ENCODE results near the gene SDCCAG8. TPM values are rescaled to one million over a fixed set of nuclear protein-coding genes. Genes with fewer than 3 reads are reported as not detected.

The SDCCAG8 gene
- total RNA-seq, 4 donors from 2014 or later = 30.3 to 131 (median 55.4) TPM

- Histone ChIP-seq H3K4me3 (no peak overlapping the region), H3K9me3 (no peaks in the 10 kb centered on the region), H3K4me1 (no peaks in the 10 kb centered on the region), H3K27ac (no peak overlapping the region), H3K27me3 (no peaks in the 10 kb centered on the region), H3K36me3 (peaks cover 0 to 7% (median 0%) of the 10 kb centered on the region in 3 donors)
- no peak for DNase-seq
- TF ChIP-seq CTCF (IDR thresholded peaks at IDR 0.05) (no peak), POLR2A (IDR thresholded peaks at IDR 0.05) (no peak)
These were observed 205.9 kb downstream of the SDCCAG8 start for GRCh38 chr1:243461700-243462099.

DNA sequence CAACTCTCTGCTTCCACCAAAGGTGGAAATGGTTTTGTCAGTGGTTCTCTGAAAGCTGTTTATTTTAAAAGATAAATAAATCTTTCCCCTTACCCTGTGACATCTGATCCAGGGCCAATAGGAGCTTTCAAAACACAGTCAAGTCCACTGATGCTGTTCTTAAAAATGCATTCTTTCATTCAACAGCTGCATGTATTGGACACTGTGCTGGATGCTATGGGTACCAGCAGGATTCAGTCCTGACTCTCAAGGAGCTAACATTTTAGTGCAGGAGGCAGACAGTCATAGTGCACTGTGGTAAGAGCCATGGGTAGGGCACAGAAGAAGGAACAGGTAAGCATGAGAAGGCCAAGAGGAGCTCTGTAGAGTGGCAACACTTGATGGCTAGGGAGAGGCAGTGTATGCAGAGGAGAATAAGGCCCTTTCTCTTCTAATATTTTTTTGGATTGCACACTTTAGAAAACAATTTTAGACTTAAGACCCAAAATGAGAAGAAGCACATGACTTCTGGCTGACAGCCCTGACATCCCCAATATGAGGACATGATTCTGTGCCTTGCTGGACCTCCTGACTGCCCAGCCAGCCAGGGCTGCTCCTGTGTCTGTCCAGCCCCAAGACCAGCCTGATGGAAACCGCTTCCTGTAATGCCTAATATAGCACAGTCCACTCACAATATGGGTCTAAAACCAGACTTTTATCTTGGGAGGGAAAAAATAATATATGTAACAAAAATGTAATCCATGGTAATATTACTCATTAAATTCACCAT is 207.3 kb downstream of the SDCCAG8 start:
- DNase-seq = no peak
- Histone ChIP-seq H3K9me3 (no peaks in the 10 kb centered on the region), H3K4me3 (no peak overlapping the region), H3K4me1 (no peaks in the 10 kb centered on the region), H3K27ac (no peak overlapping the region), H3K27me3 (no peaks in the 10 kb centered on the region), H3K36me3 (peaks cover 0 to 7% (median 0%) of the 10 kb centered on the region in 3 donors)
- TF ChIP-seq POLR2A (IDR thresholded peaks at IDR 0.05) (no peak), CTCF (IDR thresholded peaks at IDR 0.05) (no peak)

GRCh38 chr1:243465081-243465480 is 209.2 kb downstream of the SDCCAG8 start:
- no peak overlapping the region for H3K4me3 ChIP-seq
- H3K4me1 ChIP-seq = no peaks in the 10 kb centered on the region
- H3K36me3 ChIP-seq = peaks cover 0 to 7% (median 0%) of the 10 kb centered on the region in 3 donors
- H3K27ac ChIP-seq = no peak overlapping the region
- DNase-seq = no peak
- no peaks in the 10 kb centered on the region for H3K27me3 ChIP-seq
- no peak for TF ChIP-seq CTCF (IDR thresholded peaks at IDR 0.05)
- no peak for TF ChIP-seq POLR2A (IDR thresholded peaks at IDR 0.05)
- H3K9me3 ChIP-seq = no peaks in the 10 kb centered on the region

- Histone ChIP-seq H3K9me3 (no peaks in the 10 kb centered on the region), H3K4me3 (no peak overlapping the region), H3K36me3 (peaks cover 0 to 4% (median 0%) of the 10 kb centered on the region in 3 donors), H3K27ac (no peak overlapping the region), H3K27me3 (no peaks in the 10 kb centered on the region), H3K4me1 (no peaks in the 10 kb centered on the region)
- TF ChIP-seq CTCF (IDR thresholded peaks at IDR 0.05) = no peak
- TF ChIP-seq POLR2A (IDR thresholded peaks at IDR 0.05) = no peak
- DNase-seq = no peak
These were observed 209.9 kb downstream of the SDCCAG8 start for GRCh38 chr1:243465738-243466137.

DNA sequence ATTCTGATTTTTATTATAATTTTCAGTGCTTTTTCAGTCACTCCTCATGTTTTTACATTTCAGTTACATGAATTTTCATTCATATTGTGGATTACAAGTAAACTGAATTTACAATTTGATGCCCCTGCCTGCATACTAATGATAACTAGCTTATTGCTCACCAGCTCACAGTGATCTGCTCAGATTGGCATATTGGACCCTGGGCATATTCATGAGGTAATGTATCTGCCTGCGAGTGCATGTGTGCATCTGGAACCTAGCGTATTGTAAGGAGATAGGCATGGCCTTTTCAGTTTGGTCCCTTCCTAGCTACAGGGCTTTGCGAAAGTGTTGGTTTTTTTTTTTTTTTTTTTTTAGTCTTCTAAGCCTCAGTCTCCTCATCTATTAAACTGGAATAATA is 213.7 kb downstream of the SDCCAG8 start:
- DNase-seq = no peak
- no peaks in the 10 kb centered on the region for H3K36me3 ChIP-seq
- H3K4me3 ChIP-seq = no peak overlapping the region
- no peak for TF ChIP-seq CTCF (IDR thresholded peaks at IDR 0.05)
- TF ChIP-seq POLR2A (IDR thresholded peaks at IDR 0.05) = no peak
- no peak overlapping the region for H3K27ac ChIP-seq
- H3K27me3 ChIP-seq = no peaks in the 10 kb centered on the region
- H3K9me3 ChIP-seq = no peaks in the 10 kb centered on the region
- H3K4me1 ChIP-seq = no peaks in the 10 kb centered on the region

Data from Peyer's patch (tissue), 4 donors.